Skeletal muscle tissue (tissue), 4 donors: ENCODE measurements around the gene OLA1. TPM values are rescaled to one million over a fixed set of nuclear protein-coding genes. Genes with fewer than 3 reads are reported as not detected.

Source experiments
- H3K27ac ChIP-seq: one replicate; pipeline ENCODE4 v1.7.0; 2013; ENCODE audit warnings: mild to moderate bottlenecking, low read depth, low read length, inconsistent platforms
- H3K27me3 ChIP-seq, 3 donors: one replicate each; pipeline ENCODE4 v1.7.0; 2013; ENCODE audit warnings: low read length in 3 of 3; ENCODE audit not compliant: control insufficient read depth in 3 of 3, insufficient read depth in 3 of 3
- H3K36me3 ChIP-seq, 3 donors: one replicate each; pipeline ENCODE4 v1.7.0; 2013; ENCODE audit warnings: low read length in 3 of 3; ENCODE audit not compliant: control insufficient read depth in 3 of 3, insufficient read depth in 3 of 3
- H3K4me1 ChIP-seq, 3 donors: one replicate each; pipeline ENCODE4 v1.7.0; 2013; ENCODE audit warnings: low read length in 3 of 3, mild to moderate bottlenecking in 3 of 3; ENCODE audit not compliant: control insufficient read depth in 3 of 3, insufficient read depth in 3 of 3
- H3K4me3 ChIP-seq, 3 donors: one replicate each; pipeline ENCODE4 v1.7.0; 2013; ENCODE audit warnings: low read length in 3 of 3
- H3K9ac ChIP-seq, 3 donors: one replicate each; pipeline ENCODE4 v1.7.0; 2013; ENCODE audit warnings: low read length in 3 of 3, mild to moderate bottlenecking in 3 of 3, moderate library complexity in 2 of 3, low read depth in 1 of 3
- H3K9me3 ChIP-seq, 3 donors: one replicate each; pipeline ENCODE4 v1.7.0; 2013; ENCODE audit warnings: low read length in 3 of 3; ENCODE audit not compliant: control insufficient read depth in 3 of 3
- total RNA-seq: library from RNA; depleted of rRNA; stranded (reverse); fragments of >200 nt; gene quantifications from one replicate; pipeline ENCODE4 v1.2.3, GENCODE V29; 2014
- donor health status: Osteomylitis.

OLA1 gene
- total RNA-seq, 1 donor from 2014 or later = 90.3 TPM

DNA sequence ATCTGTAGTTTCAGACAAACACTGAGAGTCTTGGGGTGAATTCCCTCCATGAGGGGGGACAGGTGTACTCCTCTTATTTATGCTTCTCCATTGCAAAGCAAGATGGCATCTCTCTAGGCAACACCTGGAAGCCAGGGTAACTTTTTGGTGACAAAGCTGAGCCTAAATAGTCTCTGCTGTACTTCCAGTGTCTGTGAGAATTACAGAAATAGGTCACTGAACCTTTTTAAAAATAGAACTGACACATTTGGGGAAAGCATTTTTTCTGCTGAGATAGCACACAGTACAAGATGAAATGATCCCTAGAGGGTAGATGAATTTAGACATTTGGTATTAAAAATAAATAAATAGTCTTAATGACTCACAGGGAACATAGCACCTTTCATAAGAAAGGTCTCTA is 211.5 kb downstream of the OLA1 start:
- Histone ChIP-seq H3K9me3 (no peaks in the 10 kb centered on the region), H3K9ac (no peak overlapping the region), H3K27me3 (no peaks in the 10 kb centered on the region), H3K4me3 (peak overlapping the region in 1 of 3 donors; percentile 29), H3K4me1 (peaks cover 13 to 20% (median 16%) of the 10 kb centered on the region in 3 donors), H3K36me3 (no peaks in the 10 kb centered on the region), H3K27ac (peak overlapping the region; percentile 43)

DNA sequence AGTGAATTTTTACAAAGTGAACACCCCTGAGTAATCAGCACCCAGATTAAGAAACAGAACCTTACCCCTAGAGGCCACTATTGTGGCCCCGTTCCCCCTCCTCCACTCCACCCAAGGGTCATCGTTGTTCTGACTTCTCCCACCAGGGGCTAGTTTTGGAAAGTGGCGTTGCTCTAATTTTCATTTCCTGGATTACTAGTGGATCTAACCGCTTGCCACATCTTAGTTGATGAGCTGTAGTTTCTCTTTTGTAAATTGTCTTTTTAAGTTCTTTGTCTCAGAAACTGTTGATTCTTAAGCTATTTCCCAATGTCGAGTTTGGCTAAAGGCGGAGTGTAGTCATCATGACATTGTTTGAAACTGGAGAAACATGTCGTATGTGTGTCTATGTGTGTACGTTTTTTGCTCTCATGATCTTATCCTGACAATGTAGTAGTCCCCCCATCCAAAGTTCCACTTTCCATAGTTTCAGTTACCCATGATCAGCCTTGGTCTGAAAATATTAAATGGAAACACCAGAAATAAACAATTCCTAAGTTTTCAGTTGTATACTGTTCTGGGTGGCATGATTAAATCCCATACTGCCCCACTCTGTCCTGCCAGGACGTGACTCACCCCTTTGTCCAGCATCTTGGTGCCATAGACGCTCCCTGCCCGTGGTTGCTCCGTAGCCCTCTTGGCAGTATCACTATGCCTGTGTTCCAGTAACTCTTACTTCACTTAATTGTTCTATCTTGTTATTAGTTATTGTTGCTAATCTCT is 212.2 kb downstream of the OLA1 start:
- Histone ChIP-seq H3K4me3 (peak overlapping the region; percentile 29 to 53 (median 29)), H3K9ac (peak overlapping the region in 1 of 3 donors; percentile 19), H3K27me3 (no peaks in the 10 kb centered on the region), H3K36me3 (no peaks in the 10 kb centered on the region), H3K4me1 (peaks cover 14 to 20% (median 16%) of the 10 kb centered on the region in 3 donors), H3K27ac (peak overlapping the region; percentile 43), H3K9me3 (no peaks in the 10 kb centered on the region)

GRCh38 chr2:174035117-174035635 is 213.2 kb downstream of the OLA1 start:
- Histone ChIP-seq H3K4me1 (peaks cover 14 to 20% (median 16%) of the 10 kb centered on the region in 3 donors), H3K4me3 (no peak overlapping the region), H3K27ac (no peak overlapping the region), H3K27me3 (no peaks in the 10 kb centered on the region), H3K9me3 (no peaks in the 10 kb centered on the region), H3K9ac (no peak overlapping the region), H3K36me3 (no peaks in the 10 kb centered on the region)

- H3K9ac ChIP-seq = no peak overlapping the region
- H3K27ac ChIP-seq = no peak overlapping the region
Observed at GRCh38 chr2:174033163-174033550, 215.2 kb downstream of the OLA1 start.

DNA sequence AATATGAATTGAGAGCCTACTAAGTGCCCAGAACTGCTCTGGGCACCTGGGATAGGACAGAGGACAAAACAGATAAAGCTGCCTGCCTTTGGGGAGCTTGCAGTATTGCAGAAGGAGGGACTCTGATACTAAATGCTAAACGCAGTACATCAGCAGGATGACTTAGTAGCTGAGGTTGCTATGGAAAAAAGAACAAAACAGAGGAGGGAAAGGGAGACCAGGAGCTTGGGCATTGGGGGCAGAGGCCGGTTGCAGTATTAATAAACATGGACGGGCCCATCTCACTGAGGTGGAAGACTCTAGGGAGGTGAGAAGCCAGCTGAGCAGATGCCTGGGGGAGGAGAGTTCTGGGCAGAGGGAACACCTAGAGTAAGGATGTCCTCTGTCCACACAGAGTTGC is 217.1 kb downstream of the OLA1 start:
- H3K27me3 ChIP-seq = no peaks in the 10 kb centered on the region
- H3K9me3 ChIP-seq = no peaks in the 10 kb centered on the region
- peaks cover 3 to 11% (median 7%) of the 10 kb centered on the region in 3 donors for H3K4me1 ChIP-seq
- H3K4me3 ChIP-seq = no peak overlapping the region
- no peak overlapping the region for H3K27ac ChIP-seq
- H3K36me3 ChIP-seq = no peaks in the 10 kb centered on the region
- H3K9ac ChIP-seq = no peak overlapping the region

More at GRCh38 chr2:174033163-174033550, 215.2 kb downstream of the OLA1 start:
- H3K4me3 ChIP-seq = no peak overlapping the region
- no peaks in the 10 kb centered on the region for H3K36me3 ChIP-seq
- H3K4me1 ChIP-seq = peaks cover 8 to 15% (median 9%) of the 10 kb centered on the region in 3 donors
- no peaks in the 10 kb centered on the region for H3K9me3 ChIP-seq
- H3K27me3 ChIP-seq = no peaks in the 10 kb centered on the region

GRCh38 chr2:174028935-174029334 is 219.4 kb downstream of the OLA1 start:
- peaks cover 24 to 28% (median 27%) of the 10 kb centered on the region in 3 donors for H3K4me1 ChIP-seq
- H3K36me3 ChIP-seq = no peaks in the 10 kb centered on the region
- no peaks in the 10 kb centered on the region for H3K9me3 ChIP-seq
- no peaks in the 10 kb centered on the region for H3K27me3 ChIP-seq
- H3K27ac ChIP-seq = no peak overlapping the region
- no peak overlapping the region for H3K4me3 ChIP-seq
- no peak overlapping the region for H3K9ac ChIP-seq

GRCh38 chr2:174027956-174028355 is 220.4 kb downstream of the OLA1 start:
- Histone ChIP-seq H3K4me1 (peaks cover 31 to 37% (median 34%) of the 10 kb centered on the region in 3 donors), H3K9me3 (no peaks in the 10 kb centered on the region), H3K36me3 (no peaks in the 10 kb centered on the region), H3K27ac (no peak overlapping the region), H3K9ac (no peak overlapping the region), H3K27me3 (no peaks in the 10 kb centered on the region), H3K4me3 (no peak overlapping the region)

- no peak overlapping the region for H3K4me3 ChIP-seq
- H3K9me3 ChIP-seq = no peaks in the 10 kb centered on the region
- peak overlapping the region; percentile 90 for H3K27ac ChIP-seq
- H3K9ac ChIP-seq = no peak overlapping the region
- peaks cover 31 to 39% (median 32%) of the 10 kb centered on the region in 3 donors for H3K4me1 ChIP-seq
- H3K36me3 ChIP-seq = no peaks in the 10 kb centered on the region
- no peaks in the 10 kb centered on the region for H3K27me3 ChIP-seq
Observed at GRCh38 chr2:174026122-174026845, 222.0 kb downstream of the OLA1 start.

DNA sequence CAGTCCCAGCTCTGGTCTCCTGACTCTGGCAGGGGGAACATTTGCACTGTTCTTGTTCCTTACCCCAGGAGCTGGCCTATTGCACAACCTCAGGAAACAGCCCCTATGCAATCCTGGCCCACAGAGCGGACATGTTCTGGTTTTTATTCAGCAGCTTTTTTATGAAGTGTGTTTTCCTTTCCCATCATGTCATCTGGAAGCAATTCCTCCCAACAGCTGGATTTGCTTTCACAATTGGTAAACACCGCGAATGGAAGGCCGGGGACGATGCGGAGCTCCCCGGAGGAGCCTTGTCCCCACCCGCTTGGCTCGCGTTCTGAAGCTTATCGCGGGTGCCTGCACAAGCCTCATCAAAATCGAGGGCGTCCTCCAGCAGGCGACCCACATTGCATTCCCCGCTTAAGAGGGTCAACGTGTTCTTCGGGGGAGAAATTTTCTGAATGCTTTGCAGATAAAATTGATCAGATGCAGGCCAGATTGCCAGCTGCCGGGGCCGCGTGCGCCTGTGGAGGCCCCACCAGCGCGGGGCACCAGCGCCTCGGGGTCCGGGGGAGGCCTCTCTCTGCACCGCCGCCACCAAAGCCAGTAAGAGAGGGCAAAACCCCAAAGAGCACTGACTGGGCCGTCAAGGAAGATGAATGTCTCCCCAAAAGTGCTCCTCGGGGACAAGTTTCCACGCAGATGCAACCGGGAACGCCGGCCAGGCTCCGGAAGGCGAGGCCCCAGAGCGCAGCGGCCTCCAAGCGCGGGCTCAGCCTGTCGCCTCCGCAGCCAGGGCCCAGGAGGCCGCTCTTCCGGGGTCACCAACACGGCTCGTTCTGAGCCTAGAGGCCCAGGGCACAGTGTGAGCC is 222.8 kb downstream of the OLA1 start:
- peak overlapping the region in 2 of 3 donors; percentile 19 to 25 for H3K4me3 ChIP-seq
- H3K4me1 ChIP-seq = peaks cover 34 to 39% (median 36%) of the 10 kb centered on the region in 3 donors
- no peaks in the 10 kb centered on the region for H3K27me3 ChIP-seq
- H3K27ac ChIP-seq = peak overlapping the region; percentile 90
- H3K9me3 ChIP-seq = no peaks in the 10 kb centered on the region
- H3K9ac ChIP-seq = peak overlapping the region in 2 of 3 donors; percentile 25 to 34
- H3K36me3 ChIP-seq = no peaks in the 10 kb centered on the region
